ENCODE results near the gene CACNG3. TPM values are rescaled to one million over a fixed set of nuclear protein-coding genes. Genes with fewer than 3 reads are reported as not detected.

The CACNG3 gene
- total RNA-seq (ENCODE audit: unreplicated experiment) = not detected
- long read RNA-seq = 0 reads

- Mint-ChIP-seq H3K27me3 (ENCODE audit: unreplicated experiment) (peaks cover 3% of the 10 kb centered on the region), H3K36me3 (ENCODE audit: low read depth, unreplicated experiment) (no peaks in the 10 kb centered on the region), H3K9me3 (ENCODE audit: unreplicated experiment) (no peaks in the 10 kb centered on the region), H3K4me3 (ENCODE audit: unreplicated experiment) (peak within 1 kb of the TSS; percentile 45), H3K4me1 (ENCODE audit: unreplicated experiment) (peaks cover 12% of the 10 kb centered on the region), H3K27ac (ENCODE audit: unreplicated experiment) (no peak within 1 kb of the TSS)
- DNase-seq (ENCODE audit: low spot score) = peak; percentile 83
- no peak for TF ChIP-seq CTCF (IDR thresholded peaks at IDR 0.05; ENCODE audit: unreplicated experiment)
Observed at GRCh38 chr16:24255456-24256371, at the start of gene CACNG3. Gene CACNG3, plus strand, starts transcription at chr16:24256335. Its CDS starts 420 bp downstream, at chr16:24256755.

- Mint-ChIP-seq H3K4me1 (ENCODE audit: unreplicated experiment) (peaks cover 15% of the 10 kb centered on the region), H3K27ac (ENCODE audit: unreplicated experiment) (no peak overlapping the region), H3K27me3 (ENCODE audit: unreplicated experiment) (peaks cover 4% of the 10 kb centered on the region), H3K4me3 (ENCODE audit: unreplicated experiment) (no peak overlapping the region), H3K36me3 (ENCODE audit: low read depth, unreplicated experiment) (peaks cover 5% of the 10 kb centered on the region), H3K9me3 (ENCODE audit: unreplicated experiment) (no peaks in the 10 kb centered on the region)
- TF ChIP-seq CTCF (IDR thresholded peaks at IDR 0.05; ENCODE audit: unreplicated experiment) = no peak
- DNase-seq (ENCODE audit: low spot score) = no peak
Observed at GRCh38 chr16:24206926-24207325, 49.2 kb upstream of the CACNG3 start.

- H3K36me3 Mint-ChIP-seq (ENCODE audit: low read depth, unreplicated experiment) = no peaks in the 10 kb centered on the region
- H3K27me3 Mint-ChIP-seq (ENCODE audit: unreplicated experiment) = peaks cover 4% of the 10 kb centered on the region
- H3K27ac Mint-ChIP-seq (ENCODE audit: unreplicated experiment) = no peak overlapping the region
- no peak for TF ChIP-seq CTCF (IDR thresholded peaks at IDR 0.05; ENCODE audit: unreplicated experiment)
- H3K4me1 Mint-ChIP-seq (ENCODE audit: unreplicated experiment) = peaks cover 6% of the 10 kb centered on the region
- H3K4me3 Mint-ChIP-seq (ENCODE audit: unreplicated experiment) = no peak overlapping the region
- H3K9me3 Mint-ChIP-seq (ENCODE audit: unreplicated experiment) = no peaks in the 10 kb centered on the region
- DNase-seq (ENCODE audit: low spot score) = no peak
Observed at GRCh38 chr16:24208710-24209109, 47.4 kb upstream of the CACNG3 start.

- no peak for DNase-seq (ENCODE audit: low spot score)
- peaks cover 4% of the 10 kb centered on the region for H3K36me3 Mint-ChIP-seq (ENCODE audit: low read depth, unreplicated experiment)
- H3K27ac Mint-ChIP-seq (ENCODE audit: unreplicated experiment) = no peak overlapping the region
- peaks cover 4% of the 10 kb centered on the region for H3K4me1 Mint-ChIP-seq (ENCODE audit: unreplicated experiment)
- no peak overlapping the region for H3K4me3 Mint-ChIP-seq (ENCODE audit: unreplicated experiment)
- TF ChIP-seq CTCF (IDR thresholded peaks at IDR 0.05; ENCODE audit: unreplicated experiment) = no peak
- no peaks in the 10 kb centered on the region for H3K9me3 Mint-ChIP-seq (ENCODE audit: unreplicated experiment)
- peaks cover 5% of the 10 kb centered on the region for H3K27me3 Mint-ChIP-seq (ENCODE audit: unreplicated experiment)
Observed at GRCh38 chr16:24214992-24215391, 41.1 kb upstream of the CACNG3 start.

- H3K27me3 Mint-ChIP-seq (ENCODE audit: unreplicated experiment) = peaks cover 3% of the 10 kb centered on the region
Observed at GRCh38 chr16:24216961-24217360, 39.2 kb upstream of the CACNG3 start.

More at GRCh38 chr16:24216961-24217360, 39.2 kb upstream of the CACNG3 start:
- H3K4me3 Mint-ChIP-seq (ENCODE audit: unreplicated experiment) = no peak overlapping the region
- no peak overlapping the region for H3K27ac Mint-ChIP-seq (ENCODE audit: unreplicated experiment)
- TF ChIP-seq CTCF (IDR thresholded peaks at IDR 0.05; ENCODE audit: unreplicated experiment) = no peak
- H3K4me1 Mint-ChIP-seq (ENCODE audit: unreplicated experiment) = peaks cover 4% of the 10 kb centered on the region
- no peak for DNase-seq (ENCODE audit: low spot score)
- no peaks in the 10 kb centered on the region for H3K9me3 Mint-ChIP-seq (ENCODE audit: unreplicated experiment)
- peaks cover 8% of the 10 kb centered on the region for H3K36me3 Mint-ChIP-seq (ENCODE audit: low read depth, unreplicated experiment)

Data from endothelial cell (in vitro differentiated cells).